GM18858 (cell line): ENCODE results near the gene PLPPR1.
"Not testable (repeated sequence)": the region's sequence is repeated elsewhere in the genome, so short reads cannot be mapped to it uniquely, and the experiment has no call there.

Experiments used
- ATAC-seq: cut with Tn5 transposase; IDR thresholded peaks from one replicate; pipeline ENCODE4 v1.9.1; 2021; ENCODE audit not compliant: unreplicated experiment

PLPPR1 gene

DNA sequence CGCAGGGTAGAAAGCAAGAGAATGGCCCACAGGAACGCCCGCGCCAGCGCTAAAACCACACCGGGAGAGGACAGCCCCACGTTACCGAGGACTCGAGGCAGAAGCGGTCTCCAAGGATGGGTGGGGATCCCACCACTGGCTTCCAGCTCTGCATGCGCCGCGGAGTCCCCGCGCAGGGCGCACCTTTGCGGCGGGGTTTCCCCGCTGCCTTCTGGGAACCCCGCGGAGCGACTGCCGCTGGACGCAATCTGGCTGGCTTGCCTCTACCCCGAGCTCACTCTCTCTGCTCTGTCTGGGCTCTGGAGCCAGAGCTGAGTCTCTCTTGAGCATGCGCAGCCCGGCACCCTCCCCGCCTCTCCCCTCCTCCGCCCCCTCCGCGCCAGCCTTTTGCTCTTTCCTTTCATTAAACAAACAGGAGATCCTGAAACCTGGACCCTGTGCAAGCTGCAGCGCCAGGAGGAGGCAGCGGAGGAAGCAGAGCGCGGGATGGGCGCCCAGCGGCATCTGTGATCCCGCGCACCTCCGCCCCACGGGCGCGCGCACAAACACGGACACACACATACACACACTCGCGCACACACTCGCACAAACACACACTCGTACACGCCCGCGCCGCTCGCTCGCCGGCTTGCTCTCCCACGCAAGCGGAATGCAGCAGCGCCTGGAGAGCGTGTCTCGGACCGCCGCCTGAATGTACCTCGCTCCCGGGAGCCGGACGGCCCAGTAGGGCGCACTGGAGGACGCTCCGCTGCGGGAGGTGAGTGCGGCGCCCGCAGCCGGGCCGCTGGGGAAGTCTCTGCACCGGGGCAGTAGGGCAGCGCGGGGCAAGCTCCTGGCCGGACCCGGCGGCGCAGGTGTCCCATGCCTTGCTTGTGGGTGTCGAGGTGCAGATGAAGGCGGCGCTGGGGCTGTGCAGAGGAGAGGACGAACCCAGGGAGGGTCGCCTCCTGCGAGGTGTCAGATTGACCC, at the start of gene PLPPR1:
Gene PLPPR1, plus strand, starts transcription at position 382 of the 969 bp plus-strand sequence.
- no peak for ATAC-seq

DNA sequence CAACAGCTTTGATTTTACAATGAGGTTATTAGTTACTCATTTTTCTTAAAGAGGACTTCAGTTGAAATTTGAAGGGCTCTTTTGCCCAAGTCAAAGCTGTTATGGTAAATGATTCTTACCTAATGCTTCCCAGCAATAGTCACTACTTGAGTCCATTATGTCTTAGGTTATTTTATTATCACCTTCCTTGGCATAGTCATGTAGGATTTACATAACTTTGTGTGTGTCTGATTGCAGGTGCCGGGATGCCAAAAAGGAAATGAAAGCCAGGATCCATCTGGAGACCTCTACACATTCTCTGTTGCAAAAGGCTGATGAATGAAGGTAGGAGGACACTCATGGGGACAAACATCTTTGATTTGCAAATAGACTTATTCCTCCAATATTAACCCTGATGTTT, 38.8 kb upstream of the PLPPR1 start:
- no peak for ATAC-seq

GRCh38 chr9:100990605-100991381, 37.7 kb upstream of the PLPPR1 start:
- ATAC-seq = no peak

- no peak for ATAC-seq
These were observed 35.9 kb upstream of the PLPPR1 start for GRCh38 chr9:100992632-100993031.

- ATAC-seq = no peak
These were observed 28.5 kb upstream of the PLPPR1 start for GRCh38 chr9:100999906-101000544.

GRCh38 chr9:101005246-101005645, 23.3 kb upstream of the PLPPR1 start:
- no peak for ATAC-seq

GRCh38 chr9:101014566-101014965, 14.0 kb upstream of the PLPPR1 start:
- ATAC-seq = no peak

DNA sequence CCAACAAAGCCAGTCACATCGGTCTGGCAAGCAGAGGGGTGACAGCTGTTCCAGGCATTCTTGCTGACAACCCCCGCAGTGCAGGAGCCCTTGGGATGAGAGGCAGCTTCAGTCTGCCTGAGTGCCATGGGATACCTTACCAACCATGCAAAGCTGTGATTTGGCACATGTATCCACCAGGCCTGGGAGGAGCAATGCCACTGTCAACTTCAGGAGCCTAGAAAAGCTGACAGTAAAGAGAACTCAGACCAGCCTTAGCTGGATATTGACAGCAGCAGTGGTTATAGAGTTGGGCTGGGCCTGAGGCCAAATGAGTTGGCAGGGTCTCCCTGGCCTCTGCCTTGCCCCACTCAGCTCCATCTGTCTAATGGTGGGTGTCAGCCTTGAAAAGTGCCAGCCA, 10.1 kb upstream of the PLPPR1 start:
- no peak for ATAC-seq

DNA sequence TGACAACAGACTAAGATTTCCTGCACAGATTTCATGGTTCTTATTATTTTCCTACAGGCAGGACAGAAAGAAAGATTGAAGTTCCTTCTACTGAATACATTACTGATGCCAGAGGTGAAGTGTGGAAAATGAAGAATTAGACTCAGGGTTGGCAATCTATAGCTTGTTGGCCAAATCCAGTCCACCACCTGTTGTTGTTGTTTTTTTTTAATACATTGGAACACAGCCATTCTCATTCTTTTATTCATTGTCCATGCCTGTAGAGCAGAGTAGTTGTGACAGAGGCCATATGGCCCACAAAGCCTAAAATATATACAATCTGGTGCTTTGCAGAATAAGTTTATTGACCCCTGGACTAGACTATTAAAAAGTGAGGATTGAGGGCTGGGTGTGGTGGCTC, 5.8 kb upstream of the PLPPR1 start:
- no peak for ATAC-seq

- ATAC-seq = no peak
These were observed 2.6 kb upstream of the PLPPR1 start for GRCh38 chr9:101025940-101026339.

DNA sequence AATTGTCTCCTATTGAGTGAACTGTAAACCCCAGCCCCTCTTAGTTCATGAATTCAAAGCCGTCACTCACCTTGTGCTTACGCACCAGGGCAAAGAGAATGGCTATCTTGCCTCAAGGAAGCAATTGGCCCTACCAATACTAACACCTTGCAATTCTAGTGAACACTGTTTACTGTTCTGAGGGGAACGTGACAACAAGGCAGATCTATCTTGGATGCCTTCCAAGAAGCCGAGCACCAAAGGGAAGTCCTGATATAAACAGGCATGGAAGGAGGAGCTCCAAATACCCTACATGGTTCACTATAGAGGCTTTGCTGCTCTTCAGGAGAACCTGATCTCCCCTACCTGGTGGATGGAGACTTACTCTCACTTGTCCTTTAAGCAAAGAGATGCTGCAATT, 1.7 kb upstream of the PLPPR1 start:
- no peak for ATAC-seq

GRCh38 chr9:101027236-101027635, 1.3 kb upstream of the PLPPR1 start:
- ATAC-seq = no peak

- ATAC-seq = no peak
These were observed 688 bp upstream of the PLPPR1 start for GRCh38 chr9:101027733-101028345.

GRCh38 chr9:101029315-101030085, 973 bp downstream of the PLPPR1 start:
- no peak for ATAC-seq

DNA sequence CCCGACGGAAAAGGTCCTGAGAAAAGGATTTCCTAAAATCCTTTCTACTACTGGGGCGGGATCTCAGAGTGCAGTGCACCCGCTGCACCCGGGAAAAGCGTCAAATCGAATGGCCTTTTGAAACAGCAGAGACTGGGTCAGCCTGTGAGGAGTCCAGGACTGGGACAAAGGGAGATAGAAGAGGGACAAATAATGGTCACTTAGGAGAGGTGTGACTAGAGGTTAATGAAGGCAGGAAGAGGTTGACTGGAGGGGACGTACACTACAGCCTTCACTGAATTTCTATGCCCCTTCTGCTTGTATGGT, 1.5 kb downstream of the PLPPR1 start:
- no peak for ATAC-seq

DNA sequence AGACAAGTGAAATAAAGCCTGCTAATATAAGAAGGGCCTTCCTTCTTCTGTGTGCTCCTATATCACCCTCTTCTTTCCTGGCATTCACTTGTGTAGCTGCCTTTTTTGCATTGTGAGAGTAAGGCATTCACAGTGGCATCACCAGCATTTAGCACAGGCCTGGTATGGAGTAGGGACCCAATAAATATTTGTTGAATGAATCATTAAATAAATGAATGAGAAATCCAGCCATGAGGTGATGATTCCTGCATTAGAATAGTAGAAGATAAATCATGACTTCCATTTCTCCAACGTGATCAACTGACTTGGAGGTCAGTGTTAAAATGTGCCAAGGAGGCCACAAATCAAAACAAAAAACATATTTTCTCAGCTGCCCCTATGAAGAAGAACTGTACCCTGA, 3.9 kb downstream of the PLPPR1 start:
- ATAC-seq = no peak

DNA sequence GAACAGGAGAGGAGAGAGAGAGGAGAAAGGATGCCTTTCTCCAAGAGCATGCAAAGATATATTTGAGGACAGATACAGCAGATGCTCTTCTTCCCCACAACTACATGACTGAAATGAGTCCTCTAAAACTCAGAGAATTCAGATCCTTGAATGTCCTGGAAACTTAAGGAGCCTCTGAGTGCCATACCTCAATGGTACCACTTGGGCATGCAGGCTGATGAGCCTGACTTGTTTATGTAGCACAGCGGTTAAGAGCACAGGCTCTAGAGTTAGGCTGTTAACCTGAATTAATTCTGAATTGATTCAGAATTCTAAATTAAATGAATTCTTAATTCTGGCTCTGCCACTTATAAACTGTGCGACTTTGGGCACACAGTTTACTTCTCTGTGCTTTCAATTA, 5.7 kb downstream of the PLPPR1 start:
- ATAC-seq = no peak

- ATAC-seq = no peak
These were observed 6.6 kb downstream of the PLPPR1 start for GRCh38 chr9:101035098-101035497.

DNA sequence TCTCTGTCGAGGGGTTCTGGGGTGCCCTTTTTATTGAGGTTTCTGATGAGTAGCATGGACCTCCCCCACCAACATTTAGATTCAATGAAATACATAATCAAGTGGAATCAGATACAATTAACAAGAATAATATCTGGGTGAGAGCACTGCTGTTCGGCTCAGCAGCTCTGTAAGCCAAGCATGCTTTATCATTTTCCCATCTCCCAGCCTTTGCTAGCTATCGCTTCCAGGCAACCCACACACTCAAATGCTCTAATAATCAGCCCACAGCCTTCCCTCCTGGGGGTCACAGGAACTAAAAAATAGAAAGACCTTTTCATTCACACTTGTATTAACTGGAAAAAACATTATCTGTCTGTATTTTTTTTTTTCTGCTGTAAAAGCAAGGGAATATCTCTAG, 8.9 kb downstream of the PLPPR1 start:
- no peak for ATAC-seq

DNA sequence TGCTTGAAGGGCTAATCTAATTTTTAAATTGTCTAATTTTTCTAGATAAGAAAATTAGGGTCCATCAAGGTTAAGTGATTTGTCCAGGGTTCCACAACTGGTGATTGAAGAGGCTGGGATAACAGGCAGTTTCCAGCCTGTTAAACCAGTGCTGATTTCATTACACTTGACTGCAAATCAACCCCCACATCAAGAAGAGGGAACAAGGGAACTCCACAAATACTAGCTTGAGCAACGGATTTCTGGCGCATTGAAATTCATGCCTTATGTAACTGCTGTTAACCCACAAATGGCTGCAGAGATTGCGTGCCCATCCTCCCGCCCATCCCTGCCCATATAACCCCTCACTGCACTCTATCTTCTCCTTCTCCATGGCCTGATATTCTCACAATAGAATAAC, 10.0 kb downstream of the PLPPR1 start:
- no peak for ATAC-seq

- not testable (repeated sequence) for ATAC-seq
These were observed 11.1 kb downstream of the PLPPR1 start for GRCh38 chr9:101039581-101039980.
